ENCODE results near the gene ITGAL.
A peak's percentile ranks its signal among the peaks of the same experiment; 100 is the strongest.

Gene ITGAL

DNA sequence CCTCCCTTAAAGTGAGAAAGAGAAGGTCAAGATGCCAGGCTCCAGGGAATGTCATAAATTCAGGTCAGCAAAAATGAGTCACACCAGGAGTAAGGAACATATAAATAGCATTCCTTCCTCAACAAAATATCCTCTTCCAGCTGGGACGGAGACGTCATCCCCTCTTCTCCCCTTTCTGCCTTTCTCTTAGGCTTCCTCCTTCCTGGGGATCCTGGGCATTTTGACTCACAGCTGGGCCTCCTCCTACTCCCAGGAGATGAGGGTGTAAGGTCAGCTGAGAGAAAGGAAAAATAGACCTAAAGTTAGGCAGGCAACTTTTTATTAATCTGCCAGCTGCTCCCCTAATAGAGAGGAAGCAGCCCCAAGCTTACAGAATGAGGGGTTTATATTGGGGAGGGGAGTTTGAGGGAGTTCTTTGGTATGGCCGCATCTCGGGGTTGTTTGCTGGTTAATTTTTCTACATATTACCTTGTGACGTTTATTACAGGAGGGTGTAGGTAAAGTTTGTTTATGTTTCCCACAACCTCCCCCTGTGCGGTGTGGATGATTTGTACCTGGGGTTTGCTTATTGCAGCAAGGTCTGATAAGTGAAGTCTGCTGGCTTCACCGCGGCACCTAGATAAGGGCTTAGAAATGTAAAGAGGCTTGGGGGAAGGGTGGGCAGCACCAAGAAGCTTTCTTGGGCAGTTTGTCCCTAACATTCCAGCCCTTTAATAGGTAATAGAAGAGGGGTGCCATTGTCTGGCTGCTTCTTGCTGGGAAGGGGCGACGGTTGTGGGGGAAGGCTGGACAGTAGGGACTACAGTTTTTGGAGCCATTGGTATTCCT lies 69.2 kb downstream of the ITGAL start:
- no peak for DNase-seq (ENCODE audit: low read depth in 1 of 2, low spot score in 1 of 2)

DNA sequence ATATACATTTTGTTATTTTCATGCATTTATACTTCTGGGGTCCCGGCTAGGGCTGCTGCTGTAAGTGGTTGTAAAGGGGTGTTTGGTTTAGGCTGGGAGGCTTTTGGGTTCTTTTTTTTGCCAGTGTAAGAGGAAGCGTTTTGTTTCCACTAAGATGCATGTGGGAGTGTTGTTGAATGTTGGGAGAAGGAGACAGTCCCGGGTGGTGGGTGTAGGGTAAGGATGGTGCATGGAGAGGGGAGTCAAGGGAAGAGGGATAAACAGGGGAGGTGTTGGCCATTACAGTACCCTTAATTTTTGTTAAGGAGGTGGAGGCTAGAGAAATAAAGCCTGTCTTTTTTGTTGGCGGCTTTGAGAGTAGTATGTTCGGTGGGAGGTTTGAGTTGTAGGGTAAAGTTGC lies 70.5 kb downstream of the ITGAL start:
- no peak for DNase-seq (ENCODE audit: low read depth in 1 of 2, low spot score in 1 of 2)

DNA sequence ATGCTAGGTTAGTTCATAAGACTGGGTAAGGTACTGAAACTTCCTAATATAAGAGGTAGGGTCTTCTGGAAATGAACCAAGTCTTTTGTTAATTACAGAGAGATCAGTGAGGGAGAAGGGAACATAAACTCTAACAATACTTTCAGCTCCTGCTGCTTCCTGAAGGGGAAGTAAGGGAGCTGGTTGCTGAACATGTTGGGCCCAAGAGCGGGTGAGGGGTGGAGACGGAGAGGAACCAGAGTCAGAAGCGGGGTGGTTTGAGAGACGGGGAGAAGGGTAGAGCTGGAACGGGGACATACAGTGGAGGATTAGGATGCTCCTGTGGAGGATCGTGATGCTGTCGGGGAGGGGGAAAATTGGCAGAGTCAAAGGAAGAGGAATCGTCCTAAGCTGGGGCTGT lies 73.6 kb downstream of the ITGAL start:
- DNase-seq (ENCODE audit: low read depth in 1 of 2, low spot score in 1 of 2): no peak

DNA sequence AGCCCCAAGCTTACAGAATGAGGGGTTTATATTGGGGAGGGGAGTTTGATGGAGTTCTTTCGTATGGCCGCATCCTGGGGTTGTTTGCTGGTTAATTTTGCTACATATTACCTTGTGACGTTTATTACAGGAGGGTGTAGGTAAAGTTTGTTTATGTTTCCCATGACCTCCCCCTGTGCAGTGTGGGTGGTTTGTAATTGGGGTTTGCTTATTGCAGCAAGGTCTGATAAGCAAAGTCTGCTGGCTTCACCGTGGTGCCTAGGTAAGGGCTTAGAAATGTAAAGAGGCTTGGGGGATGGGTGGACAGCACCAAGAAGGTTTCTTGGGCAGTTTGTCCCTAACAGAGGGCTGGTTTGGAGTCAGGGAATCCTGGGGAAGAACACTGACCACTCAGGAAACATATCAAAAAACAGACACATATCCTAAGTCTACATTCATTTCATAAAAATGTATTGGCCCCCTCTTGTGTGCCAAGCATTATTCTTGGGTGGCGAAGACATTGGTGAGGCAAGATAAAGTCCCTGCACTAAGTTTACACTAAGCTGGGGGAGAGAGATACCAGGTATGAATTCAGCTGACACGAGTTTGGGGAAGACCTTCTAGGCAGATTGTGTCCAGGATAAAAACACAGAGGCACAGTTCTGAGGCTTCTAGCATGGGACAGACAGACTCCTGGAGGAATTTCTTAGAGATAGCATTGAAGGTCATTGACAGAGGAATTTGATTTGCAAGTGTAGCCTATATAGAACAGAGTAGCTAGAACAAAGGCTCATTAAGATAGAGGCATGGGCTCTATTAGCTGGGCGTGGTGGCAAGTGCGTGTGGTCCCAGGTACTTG lies 76.1 kb downstream of the ITGAL start:
- no peak for DNase-seq (ENCODE audit: low read depth in 1 of 2, low spot score in 1 of 2)

DNA sequence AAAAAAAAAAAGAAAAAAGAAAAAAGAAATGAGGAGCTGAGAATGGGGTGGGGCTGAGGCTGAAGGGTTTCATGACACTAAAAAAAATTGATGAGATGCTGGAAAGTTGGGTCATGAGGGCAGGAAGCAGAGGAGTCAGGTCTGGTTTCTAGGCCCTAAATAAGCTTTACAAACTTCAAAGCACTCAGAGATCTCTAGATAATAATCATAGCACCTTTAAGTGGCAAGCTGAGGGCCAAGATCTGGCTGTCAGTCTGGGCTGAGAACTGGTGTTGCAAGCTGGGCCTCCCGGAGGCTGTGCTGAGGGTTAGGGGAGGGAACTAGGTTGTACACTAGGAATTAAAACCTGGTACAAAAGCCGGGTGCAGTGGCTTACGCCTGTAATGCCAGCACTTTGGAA lies 79.2 kb downstream of the ITGAL start:
- peak; percentile 31 to 45 for DNase-seq (ENCODE audit: low read depth in 1 of 2, low spot score in 1 of 2)

DNA sequence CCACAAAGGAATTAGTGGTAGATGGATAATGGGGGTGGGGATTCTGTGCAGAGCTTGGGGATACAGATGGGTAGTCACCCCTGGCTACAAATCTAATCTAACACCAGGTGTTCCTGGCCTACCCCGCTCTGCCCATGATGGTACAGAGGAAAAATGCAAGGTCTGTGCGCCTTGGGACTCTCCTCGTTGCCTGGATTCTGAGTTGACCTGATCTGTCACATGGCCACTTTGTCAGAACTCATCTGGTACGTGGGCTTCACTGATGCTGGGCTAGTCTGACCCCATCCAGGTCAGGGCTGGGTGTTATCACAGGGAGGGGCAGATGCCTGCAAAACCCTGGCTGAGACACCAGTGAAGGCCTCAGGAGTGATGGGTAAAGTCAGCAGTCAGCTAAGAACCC lies 80.4 kb downstream of the ITGAL start:
- DNase-seq (ENCODE audit: low read depth in 1 of 2, low spot score in 1 of 2): no peak

DNA sequence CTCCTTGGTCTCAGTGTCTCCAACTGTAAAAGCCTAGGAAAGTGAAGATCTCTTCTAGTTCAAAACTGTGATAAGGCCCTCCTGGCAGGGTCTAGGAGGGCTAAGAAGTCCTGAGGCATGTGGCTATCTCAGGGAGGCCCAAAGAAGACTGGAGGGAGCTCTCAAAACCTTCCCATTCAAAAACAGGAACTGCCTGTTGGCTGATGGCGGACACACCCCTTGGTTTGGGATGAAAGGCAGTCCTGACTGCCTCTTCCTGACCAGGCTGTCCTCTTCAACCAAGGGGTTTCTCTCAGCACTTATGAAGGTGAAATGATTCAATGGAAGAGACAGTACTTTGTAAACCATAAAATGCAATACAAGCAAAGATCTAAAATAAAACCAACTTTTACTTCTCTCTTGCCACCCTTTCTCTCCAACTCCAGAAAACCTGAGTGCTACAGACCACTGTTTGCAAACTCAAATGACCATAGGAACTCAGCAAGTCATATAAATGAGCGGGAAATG lies 80.9 kb downstream of the ITGAL start:
- DNase-seq (ENCODE audit: low read depth in 1 of 2, low spot score in 1 of 2): no peak

DNA sequence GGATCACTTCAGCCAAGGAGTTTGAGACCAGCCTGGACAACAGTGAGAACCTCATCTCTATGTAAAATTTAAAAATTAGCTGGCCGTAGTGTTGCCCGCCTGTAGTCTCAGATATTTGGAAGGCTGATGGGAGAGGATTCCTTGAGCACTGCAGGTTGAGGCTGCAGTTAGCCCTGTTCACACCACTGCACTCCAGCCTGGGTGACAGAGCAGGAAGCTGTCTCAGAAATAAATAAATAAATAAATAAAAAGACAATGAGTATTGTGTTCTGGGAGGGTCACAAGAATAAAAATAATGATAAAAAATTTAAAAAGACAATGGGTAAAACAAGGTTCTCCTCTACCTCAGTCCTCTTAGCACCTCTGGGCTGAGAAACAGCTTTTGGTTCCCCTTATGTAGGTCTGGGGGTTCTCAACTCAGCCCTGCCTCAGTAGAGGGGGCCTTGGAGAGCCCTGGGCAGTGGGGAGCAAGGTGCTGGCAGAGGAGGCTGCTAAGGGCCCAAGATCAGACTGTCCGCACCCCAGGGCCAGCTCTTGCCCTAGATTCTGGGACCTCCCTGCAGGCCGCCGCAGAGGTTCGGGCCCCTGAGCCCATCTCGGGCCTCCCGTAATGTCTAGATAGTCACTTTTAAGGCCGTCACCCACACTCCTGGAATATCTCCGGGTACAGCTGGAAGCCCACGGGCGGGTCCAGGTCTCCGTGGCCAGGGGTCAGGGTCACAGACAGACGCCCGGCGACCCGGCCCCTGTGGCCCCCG lies 82.2 kb downstream of the ITGAL start:
- DNase-seq (ENCODE audit: low read depth in 1 of 2, low spot score in 1 of 2): no peak

DNA sequence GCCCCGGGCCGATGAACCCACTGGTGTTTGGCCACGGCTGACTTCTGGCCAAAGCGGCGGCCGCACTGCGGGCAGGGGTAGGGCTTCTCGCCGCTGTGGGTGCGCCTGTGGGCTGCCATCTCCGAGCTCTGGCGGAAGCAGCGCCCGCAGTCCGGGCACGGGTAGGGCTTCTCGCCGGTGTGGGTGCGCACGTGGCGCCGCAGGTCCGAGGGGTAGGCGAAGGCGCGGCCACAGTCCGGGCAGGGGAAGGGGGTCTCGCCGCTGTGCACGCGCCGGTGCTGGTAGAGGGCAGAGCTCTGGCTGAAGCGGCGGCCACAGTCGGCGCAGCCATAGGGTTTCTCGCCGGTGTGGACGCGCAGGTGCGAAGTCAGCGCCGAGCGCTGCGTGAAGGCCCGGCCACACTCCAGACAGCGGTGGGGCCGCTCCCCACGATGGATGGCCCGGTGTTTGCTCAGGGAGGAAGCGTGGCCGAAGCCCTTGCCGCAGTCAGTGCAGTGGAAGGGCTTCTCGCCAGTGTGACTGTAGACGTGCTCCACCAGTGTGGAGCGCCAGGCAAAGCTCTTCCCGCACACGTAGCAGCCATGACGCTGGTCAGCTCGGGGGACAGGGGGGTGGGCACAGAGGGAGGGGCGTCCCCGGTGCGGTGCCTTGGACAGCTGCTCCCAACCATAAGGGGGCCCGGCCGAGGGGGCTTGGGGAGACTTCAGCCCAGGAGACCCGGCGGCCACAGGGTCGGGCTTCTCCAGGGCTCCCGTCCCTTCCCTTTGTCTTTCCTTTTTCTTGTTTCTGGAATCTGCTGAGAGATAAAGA lies 83.0 kb downstream of the ITGAL start:
- DNase-seq (ENCODE audit: low read depth in 1 of 2, low spot score in 1 of 2): no peak

DNA sequence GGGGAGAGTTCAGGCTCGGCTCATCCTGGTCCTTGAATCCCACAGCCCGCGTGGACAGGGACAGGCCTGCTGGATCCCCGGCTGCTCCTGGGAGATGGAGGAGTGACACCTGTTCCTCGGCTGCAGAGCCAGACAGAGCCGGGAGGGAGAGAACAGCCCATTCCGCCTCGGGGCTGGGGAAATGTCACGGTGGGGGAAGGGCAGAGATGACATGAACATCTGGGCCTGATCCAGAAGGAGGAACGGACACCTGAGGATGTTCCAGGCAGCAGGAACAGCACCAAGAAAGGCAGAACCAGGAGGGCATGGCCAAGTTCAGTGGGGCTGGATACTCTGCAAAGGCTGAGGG lies 83.6 kb downstream of the ITGAL start:
- DNase-seq (ENCODE audit: low read depth in 1 of 2, low spot score in 1 of 2): no peak

DNA sequence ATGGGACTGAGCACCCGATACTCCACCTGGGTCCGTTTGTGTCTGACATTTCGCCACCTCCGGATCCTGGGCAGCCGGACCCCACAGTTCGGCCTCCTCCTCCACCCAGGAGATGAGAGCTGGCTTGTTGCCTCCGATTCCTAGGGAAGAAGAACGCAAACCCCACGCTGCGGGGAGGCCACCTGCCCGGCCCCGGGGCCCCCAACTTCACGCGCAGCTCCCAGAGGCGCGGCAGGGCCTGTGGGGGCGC lies 85.1 kb downstream of the ITGAL start:
- DNase-seq (ENCODE audit: low read depth in 1 of 2, low spot score in 1 of 2): peak in 1 of 2 donors; percentile 40

DNA sequence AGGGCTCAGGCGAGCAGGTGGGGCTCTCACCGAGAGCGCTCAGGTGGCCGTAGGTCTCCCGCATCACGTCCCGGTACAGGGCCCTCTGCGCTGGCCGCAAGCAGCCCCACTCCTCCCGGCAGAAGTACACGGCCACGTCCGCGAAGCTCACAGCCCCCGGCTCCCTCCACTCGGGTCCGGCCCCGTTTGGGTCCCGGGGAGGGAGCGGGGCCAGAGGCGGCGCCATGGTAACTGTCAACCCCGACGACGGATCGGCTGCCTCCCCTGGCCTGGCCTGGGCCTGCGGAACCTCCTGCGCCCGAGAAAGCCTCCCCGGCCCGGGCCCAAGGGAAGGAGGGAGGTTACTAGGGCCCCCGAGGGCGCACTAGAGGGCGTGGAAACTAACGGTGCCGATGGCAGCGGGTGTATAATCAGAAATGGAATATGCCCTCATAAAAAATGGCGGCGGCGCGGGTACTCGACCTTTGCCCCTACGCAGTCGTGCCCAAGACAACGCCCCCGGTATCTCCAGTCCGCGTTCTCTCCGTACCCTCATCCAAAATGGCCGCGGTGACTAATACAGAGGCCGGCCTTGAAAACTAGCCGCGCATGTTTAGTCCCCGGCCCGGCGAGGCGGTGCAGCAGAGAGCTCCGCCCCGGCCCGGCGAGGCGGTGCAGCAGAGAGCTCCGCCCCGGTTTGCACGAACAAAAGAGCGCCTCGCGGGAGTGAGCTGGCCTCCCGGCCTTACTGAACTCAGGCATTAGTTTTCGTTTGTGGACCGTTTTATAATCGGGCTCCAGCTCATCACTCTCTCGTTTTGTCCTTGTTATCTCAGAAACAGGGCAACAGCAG lies 85.6 kb downstream of the ITGAL start, which contains the start of gene ZNF764:
Gene ZNF764 (minus strand): TSS at position 418 of the 832 bp plus-strand sequence. CDS start 192 bp downstream, at position 226.
- DNase-seq (ENCODE audit: low read depth in 1 of 2, low spot score in 1 of 2): peak; percentile 91 to 93

DNA sequence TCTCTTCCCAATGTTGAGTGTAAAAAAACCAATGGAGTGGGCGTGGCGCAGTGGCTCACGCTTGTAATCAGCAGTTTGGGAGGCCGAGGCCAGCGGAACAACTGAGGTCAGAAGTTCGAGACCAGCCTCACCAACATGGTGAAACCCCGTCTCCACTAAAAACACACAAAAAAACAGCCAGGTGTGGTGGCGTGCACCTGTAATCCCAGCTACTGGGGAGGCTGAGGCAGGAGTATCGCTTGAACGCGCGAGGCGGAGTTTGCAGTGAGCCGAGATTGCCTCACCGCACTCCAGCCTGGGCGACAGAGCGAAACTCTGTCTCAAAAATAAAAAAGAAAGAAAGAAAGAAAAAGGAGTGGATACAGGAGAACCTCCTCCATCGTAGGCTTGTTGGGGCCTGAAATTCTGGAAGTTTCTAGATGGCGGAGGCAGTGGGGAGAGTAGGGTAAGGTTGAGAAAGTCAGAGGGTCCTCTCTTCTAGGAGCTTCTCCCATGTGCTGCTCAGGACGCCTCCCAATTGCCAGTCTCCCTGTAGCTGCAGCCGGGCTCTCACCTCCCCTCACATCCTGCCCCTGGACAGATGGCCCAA lies 86.3 kb downstream of the ITGAL start:
- DNase-seq (ENCODE audit: low read depth in 1 of 2, low spot score in 1 of 2): no peak

DNA sequence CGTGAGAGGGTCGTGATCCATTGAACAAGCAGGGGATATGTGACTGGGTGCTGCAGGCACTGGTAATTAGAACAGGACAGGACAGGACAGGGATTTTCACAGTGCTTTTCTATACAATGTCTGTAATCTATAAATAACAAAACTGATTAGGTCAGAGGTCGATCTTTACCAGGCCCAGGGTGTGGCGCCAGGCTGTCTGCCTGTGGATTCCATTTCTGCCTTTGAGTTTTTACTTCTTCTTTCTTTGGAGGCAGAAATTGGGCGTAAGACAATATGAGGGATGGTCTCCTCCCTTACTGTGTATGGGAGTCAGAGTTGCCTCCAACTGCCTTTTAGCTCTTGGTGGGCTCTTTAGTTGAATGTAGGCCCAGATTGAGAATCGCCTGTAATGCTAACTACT lies 87.1 kb downstream of the ITGAL start:
- no peak for DNase-seq (ENCODE audit: low read depth in 1 of 2, low spot score in 1 of 2)

DNA sequence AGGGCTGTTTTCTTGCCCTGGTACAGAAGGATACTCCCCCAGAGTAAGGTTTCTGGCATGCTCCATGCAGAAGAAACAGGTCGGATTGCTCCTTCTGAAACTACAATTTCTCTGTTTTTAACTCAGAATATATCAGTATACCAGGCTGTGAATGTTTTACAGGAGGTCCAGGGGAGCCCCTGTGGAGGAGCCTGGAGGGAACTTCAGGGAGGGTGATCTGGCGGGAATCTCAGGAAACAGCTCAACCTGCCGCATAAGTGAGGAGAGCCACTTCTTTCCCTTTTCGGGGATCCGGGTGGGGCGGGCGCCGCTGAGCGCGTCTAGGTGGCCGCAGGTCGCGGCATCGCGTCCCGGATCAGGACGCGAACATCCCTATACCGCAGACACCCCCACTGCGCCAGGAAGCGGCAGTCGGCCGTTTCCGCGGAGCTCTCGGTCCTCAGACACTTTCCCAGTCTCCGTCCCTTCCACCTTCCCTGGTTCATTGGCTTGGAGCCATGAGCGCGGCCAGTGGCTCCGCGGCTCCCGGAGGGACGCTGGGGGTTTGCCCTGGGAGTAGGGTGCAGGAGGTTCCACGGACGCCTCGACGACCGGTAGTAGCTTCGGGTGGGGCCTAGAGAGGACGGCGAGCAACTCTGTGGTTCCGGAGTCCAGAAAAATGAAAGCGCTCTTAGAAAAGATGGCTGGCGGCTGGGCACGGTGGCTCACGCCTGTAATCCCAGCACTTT lies 88.7 kb downstream of the ITGAL start:
- DNase-seq (ENCODE audit: low read depth in 1 of 2, low spot score in 1 of 2): no peak

DNA sequence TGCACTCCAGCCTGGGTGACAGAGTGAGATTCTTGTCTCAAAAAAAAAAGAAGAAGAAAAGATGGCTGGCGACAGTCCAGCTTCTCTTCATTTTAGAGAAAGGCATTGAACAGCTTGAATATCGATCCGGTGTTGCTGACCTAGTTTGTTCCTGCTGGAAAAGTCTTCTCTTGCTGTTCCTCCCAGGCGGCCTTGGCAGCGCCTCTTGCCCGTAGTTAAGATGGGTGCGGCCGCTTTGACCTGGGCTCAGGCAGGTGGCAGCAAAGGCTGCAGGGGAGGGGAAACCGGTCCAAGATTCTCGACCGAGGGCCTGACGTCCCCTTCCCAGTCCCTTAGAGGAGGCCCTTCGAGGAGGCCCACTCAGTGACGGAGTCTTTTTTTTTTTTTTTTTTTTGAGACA lies 89.5 kb downstream of the ITGAL start:
- no peak for DNase-seq (ENCODE audit: low read depth in 1 of 2, low spot score in 1 of 2)

DNA sequence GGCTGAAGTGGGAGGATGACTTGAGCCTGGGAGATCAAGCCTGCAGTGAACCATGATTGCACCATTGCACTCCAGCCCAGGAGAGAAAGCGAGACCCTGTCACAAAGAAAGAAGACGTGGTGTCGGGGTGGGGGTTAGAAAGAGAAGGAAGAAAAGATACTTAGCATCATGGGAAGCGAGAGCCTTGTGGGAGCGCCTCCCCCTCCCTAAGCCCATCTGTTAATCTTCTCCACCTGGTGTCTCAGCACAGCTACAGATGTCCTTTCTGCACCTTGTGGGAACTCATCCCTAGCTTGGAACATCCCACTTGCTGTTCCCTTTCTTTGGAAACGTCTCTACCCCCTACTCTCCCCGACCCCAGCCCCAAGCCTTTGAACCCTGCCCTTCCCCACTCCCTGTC lies 93.0 kb downstream of the ITGAL start:
- DNase-seq (ENCODE audit: low read depth in 1 of 2, low spot score in 1 of 2): no peak

DNA sequence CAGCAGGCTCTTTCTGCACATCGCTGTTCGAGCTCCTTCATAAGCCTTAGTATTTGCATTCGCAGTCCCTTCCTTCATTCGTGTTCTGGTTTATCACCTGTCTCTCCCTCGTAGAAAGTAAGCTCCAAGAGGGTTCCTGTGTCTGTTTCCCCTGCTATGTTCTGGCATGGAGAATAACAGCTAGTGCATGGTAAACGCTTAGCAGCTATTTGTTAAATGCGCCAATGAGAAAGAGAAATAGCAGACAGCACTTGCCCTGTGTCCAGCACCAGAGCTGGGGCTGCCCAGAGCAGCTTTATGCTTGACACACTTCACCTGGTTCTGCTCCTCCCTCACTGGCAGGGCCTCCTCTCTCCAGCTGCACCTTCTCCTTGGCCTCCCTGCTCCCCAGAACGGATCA lies 93.4 kb downstream of the ITGAL start:
- DNase-seq (ENCODE audit: low read depth in 1 of 2, low spot score in 1 of 2): no peak

DNA sequence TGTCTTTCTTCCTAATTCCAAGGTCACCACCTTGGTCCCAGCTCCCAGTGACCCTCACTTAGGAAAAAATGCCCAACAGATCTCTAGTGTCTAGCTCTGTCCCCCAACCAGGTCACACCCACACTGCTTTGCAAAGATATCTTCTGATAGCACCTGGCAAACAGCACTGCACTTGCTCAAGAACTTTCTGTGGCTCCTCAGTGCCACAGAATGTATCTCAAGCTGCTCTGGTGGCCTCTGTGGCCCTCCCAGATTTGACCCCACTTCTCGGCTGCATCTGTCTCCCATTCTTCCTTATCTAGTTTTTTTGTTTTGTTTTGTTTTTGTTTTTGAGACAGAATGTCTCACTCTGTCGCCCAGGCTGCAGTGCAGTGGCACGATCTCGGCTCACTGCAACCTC lies 94.0 kb downstream of the ITGAL start:
- DNase-seq (ENCODE audit: low read depth in 1 of 2, low spot score in 1 of 2): no peak

Data from stimulated activated CD4-positive, alpha-beta T cell treated with anti-CD3 and anti-CD28 coated beads, Interleukin-15, amount 100 ng/mL, for 1 hour (primary cell).